Brain microvascular endothelial cell (primary cell): ENCODE results near the gene C9orf50.

Experiments used
- DNase-seq: peaks from one replicate; pipeline ENCODE4 v3.0.0-alpha.2; 2020
- H3K27ac ChIP-seq: fragments of 250-450 bp; sonication (Bioruptor Pico); 2 replicates; pipeline ENCODE4 v1.5.1; 2020; ENCODE audit warnings: mild to moderate bottlenecking, moderate library complexity
- H3K27me3 ChIP-seq: fragments of 250-450 bp; sonication (Bioruptor Pico); replicated peaks from 2 replicates; pipeline ENCODE4 v1.5.1; 2020; ENCODE audit warnings: mild to moderate bottlenecking
- H3K36me3 ChIP-seq: fragments of 250-450 bp; sonication (Bioruptor Pico); replicated peaks from 2 replicates; pipeline ENCODE4 v1.5.1; 2020; ENCODE audit warnings: mild to moderate bottlenecking
- H3K4me3 ChIP-seq: 2 replicates; pipeline ENCODE4 v1.5.1; 2011; ENCODE audit warnings: low read depth, mild to moderate bottlenecking, control low read depth, low read length, moderate library complexity
- in situ Hi-C: cut with HindIII; loops from 2 replicates; pipeline ENCODE4 v1.10.0; 2017; ENCODE audit warnings: low sequenced_read_pairs, low pct_ligation_motif_present
- TF ChIP-seq, protein P1 (sequence below): IDR thresholded peaks from 2 replicates; pipeline ENCODE4 v1.5.1; 2011; ENCODE audit warnings: low read depth, mild to moderate bottlenecking, moderate library complexity, low read length, control low read depth, inconsistent platforms; ENCODE audit errors: missing control alignments

C9orf50 gene

DNA sequence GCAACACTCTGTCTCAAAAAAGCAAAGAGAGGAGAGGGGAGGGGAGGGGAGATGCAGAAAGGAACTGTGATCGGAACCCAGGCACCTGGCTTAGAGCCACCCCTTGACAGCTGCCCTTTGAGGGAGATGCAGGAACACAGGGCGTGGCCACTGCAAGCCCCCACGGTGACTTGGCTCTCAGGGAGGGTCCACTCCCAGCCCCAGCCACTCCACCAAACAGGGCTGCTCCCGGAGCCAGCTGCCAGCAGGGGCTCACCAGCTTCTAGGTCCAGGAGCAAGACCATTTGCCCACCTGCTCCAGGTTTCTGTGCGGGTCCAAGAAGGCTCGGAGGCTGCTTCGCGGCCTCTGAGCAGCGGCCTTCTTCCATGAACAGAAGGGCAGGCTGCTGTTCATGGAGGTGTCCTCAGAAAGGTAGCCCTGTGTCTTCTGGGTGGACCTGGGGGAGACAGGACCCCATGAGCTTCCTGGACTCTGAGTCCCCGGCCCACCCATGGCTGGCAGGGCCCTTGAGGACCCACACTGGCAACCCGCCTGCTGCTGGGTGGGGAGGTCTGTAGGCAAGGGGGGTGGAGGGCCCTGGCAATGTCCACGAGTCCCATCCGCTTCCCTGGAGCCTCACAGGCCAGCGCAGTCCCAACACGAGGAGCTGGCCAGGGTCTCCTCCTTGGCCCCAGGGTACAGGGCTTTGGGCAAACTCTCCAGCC, 7.9 kb downstream of the C9orf50 start:
- TF ChIP-seq, protein P1, sequence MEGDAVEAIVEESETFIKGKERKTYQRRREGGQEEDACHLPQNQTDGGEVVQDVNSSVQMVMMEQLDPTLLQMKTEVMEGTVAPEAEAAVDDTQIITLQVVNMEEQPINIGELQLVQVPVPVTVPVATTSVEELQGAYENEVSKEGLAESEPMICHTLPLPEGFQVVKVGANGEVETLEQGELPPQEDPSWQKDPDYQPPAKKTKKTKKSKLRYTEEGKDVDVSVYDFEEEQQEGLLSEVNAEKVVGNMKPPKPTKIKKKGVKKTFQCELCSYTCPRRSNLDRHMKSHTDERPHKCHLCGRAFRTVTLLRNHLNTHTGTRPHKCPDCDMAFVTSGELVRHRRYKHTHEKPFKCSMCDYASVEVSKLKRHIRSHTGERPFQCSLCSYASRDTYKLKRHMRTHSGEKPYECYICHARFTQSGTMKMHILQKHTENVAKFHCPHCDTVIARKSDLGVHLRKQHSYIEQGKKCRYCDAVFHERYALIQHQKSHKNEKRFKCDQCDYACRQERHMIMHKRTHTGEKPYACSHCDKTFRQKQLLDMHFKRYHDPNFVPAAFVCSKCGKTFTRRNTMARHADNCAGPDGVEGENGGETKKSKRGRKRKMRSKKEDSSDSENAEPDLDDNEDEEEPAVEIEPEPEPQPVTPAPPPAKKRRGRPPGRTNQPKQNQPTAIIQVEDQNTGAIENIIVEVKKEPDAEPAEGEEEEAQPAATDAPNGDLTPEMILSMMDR, result no peak
- no peaks in the 10 kb centered on the region for H3K36me3 ChIP-seq
- H3K4me3 ChIP-seq, result no peak overlapping the region
- no peak for DNase-seq
- H3K27ac ChIP-seq, result no peak overlapping the region
- in situ Hi-C loops, result loop anchor here (25.0 kb wide), 1 partner anchor 276 kb away; no protein-coding TSS in a partner anchor
- no peaks in the 10 kb centered on the region for H3K27me3 ChIP-seq

GRCh38 chr9:129612123-129612522, 8.8 kb downstream of the C9orf50 start:
- no peak overlapping the region for H3K27ac ChIP-seq
- in situ Hi-C loops, result loop anchor here (25.0 kb wide), 1 partner anchor 275 kb away; no protein-coding TSS in a partner anchor
- no peaks in the 10 kb centered on the region for H3K36me3 ChIP-seq
- H3K4me3 ChIP-seq, result no peak overlapping the region
- TF ChIP-seq, protein P1, result no peak
- no peaks in the 10 kb centered on the region for H3K27me3 ChIP-seq
- no peak for DNase-seq

DNA sequence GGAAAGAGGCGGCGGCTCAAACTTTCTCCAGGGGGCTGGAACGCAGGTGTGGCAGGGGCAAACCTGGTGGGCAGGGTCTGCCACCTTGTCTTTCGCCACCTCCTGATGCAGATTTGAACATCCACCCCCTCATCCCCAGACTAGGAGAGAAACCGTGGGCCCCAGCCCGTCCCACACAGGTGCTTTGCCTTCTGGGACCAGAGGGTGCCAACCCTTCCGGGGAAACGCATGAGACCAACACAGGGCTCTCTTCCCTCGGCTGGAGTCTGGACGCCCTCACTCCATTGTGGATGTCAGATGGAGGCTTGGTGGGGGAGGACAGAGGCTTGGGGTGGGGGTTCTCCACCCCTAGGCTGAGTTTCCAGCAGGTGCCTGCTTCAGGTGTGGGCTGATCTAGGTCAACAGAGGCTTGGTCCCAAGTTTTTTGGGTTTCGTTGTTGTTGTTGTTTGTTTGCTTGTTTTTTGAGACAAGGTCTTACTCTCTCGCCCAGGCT, 9.5 kb downstream of the C9orf50 start:
- no peak for DNase-seq
- in situ Hi-C loops, result loop anchor here (25.0 kb wide), 1 partner anchor 274 kb away; no protein-coding TSS in a partner anchor
- TF ChIP-seq, protein P1, result no peak
- Histone ChIP-seq H3K36me3 (no peaks in the 10 kb centered on the region), H3K27me3 (no peaks in the 10 kb centered on the region), H3K4me3 (no peak overlapping the region), H3K27ac (no peak overlapping the region)

GRCh38 chr9:129610473-129611306, 10.2 kb downstream of the C9orf50 start:
- Histone ChIP-seq H3K27me3 (no peaks in the 10 kb centered on the region), H3K36me3 (no peaks in the 10 kb centered on the region), H3K27ac (peak overlapping the region; percentile 50), H3K4me3 (peak overlapping the region; percentile 57)
- TF ChIP-seq, protein P1, result peak; percentile 89
- in situ Hi-C loops, result loop anchor here (25.0 kb wide), 1 partner anchor 273 kb away; no protein-coding TSS in a partner anchor
- DNase-seq, result peak; percentile 56

GRCh38 chr9:129610213-129610472, 10.8 kb downstream of the C9orf50 start:
- Histone ChIP-seq H3K27me3 (no peaks in the 10 kb centered on the region), H3K36me3 (no peaks in the 10 kb centered on the region), H3K27ac (peak overlapping the region; percentile 50), H3K4me3 (peak overlapping the region; percentile 50)
- in situ Hi-C loops, result loop anchor here (25.0 kb wide), 1 partner anchor 273 kb away; no protein-coding TSS in a partner anchor
- no peak for DNase-seq
- TF ChIP-seq, protein P1, result no peak
